Coronary artery (tissue), 2 donors: ENCODE results near the gene CFAP53.

ENCODE experiments used
- DNase-seq: peaks from one replicate; pipeline ENCODE4 v3.0.0-alpha.2; 2017; ENCODE audit warnings: low spot score
- H3K27ac ChIP-seq, 2 donors: fragments of 200-600 bp; sonication (generic); one replicate each; pipeline ENCODE4 v1.5.1; 2016 to 2019
- H3K4me3 ChIP-seq: fragments of 200-600 bp; sonication (generic); 2 replicates; pipeline ENCODE4 v1.5.1; 2016; ENCODE audit warnings: mild to moderate bottlenecking, moderate library complexity
- CTCF ChIP-seq: fragments of 200-600 bp; sonication (generic); IDR thresholded peaks from one replicate; pipeline ENCODE4 v1.5.1; 2019; ENCODE audit warnings: antibody characterized with exemption

The CFAP53 gene, protein sequence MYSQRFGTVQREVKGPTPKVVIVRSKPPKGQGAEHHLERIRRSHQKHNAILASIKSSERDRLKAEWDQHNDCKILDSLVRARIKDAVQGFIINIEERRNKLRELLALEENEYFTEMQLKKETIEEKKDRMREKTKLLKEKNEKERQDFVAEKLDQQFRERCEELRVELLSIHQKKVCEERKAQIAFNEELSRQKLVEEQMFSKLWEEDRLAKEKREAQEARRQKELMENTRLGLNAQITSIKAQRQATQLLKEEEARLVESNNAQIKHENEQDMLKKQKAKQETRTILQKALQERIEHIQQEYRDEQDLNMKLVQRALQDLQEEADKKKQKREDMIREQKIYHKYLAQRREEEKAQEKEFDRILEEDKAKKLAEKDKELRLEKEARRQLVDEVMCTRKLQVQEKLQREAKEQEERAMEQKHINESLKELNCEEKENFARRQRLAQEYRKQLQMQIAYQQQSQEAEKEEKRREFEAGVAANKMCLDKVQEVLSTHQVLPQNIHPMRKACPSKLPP

GRCh38 chr18:50266248-50266704 lies at the start of gene CFAP53:
Gene CFAP53, minus strand, starts transcription at chr18:50266495. Its CDS starts 91 bp downstream, at chr18:50266404.
- DNase-seq = peak; percentile 94
- no peak for TF ChIP-seq CTCF
- Histone ChIP-seq H3K4me3 (peak within 1 kb of the TSS; percentile 71), H3K27ac (no peak within 1 kb of the TSS)

DNA sequence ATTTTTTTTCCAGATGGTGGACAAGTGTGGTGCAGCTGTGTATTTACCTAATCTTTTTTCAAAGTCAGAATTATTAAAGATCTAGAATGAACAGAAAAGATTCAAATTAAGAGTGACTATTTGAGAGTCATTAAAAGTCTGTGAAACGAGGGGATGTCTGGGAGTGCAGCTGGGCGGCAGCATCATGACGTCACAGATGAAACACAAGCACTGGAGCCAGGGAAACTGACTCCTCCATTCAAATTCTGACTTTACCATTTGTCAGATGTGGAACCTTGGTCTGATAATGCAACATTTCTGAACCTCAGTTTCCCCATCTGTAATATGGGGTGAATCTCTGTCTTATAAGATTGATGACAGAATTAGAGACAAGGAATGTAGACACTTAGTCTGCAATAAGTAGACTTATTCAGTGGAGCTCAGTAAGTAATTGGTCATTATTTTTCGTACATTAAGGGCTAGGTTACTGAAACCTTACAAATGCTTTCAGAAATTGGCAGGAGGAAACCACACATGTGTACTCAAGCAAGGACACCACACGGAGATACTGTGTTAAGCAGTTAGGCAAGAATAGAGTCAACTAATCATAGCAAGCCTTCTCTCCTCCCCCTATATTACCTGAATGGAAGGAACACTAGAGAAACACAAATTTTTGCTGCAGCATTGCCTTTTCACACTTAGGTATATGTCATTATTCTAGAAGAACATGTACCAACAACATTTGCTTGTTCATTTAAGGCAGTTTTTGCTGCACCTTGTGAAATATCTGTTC lies 49.0 kb upstream of the CFAP53 start:
- Histone ChIP-seq H3K27ac (no peak overlapping the region), H3K4me3 (no peak overlapping the region)
- no peak for TF ChIP-seq CTCF
- DNase-seq = no peak

DNA sequence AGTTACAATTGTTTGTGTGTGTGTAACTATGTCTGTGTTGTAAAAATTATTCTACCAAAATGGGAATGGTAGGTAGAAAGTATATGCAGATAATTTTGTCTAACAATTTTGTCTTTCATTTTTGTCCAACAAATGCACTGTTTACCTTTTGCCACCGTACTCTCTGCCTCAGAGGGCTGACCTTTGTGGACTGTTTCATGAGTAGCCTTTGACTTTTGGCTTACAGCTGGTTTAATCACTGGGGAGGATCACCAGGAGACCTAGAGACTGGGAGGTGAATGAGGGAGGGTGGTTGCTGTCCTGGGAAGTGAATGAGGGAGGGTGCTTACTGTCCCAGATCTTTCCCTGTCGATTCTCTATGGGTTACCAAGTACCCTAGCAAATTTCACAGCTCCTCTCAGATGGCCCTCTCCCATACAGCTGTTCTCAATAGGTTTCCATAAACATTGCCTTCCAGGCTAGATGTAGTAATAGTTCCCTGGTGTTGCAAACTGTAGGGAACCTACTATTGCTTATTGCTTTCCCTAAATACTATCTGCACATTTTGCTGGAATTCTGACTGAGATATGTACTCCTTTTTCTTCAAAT lies 47.7 kb upstream of the CFAP53 start:
- H3K27ac ChIP-seq = no peak overlapping the region
- no peak for DNase-seq
- TF ChIP-seq CTCF = no peak

GRCh38 chr18:50313031-50313607 lies 46.8 kb upstream of the CFAP53 start:
- Histone ChIP-seq H3K4me3 (no peak overlapping the region), H3K27ac (no peak overlapping the region)
- no peak for TF ChIP-seq CTCF
- DNase-seq = no peak

More for the DNA sequence above, 47.7 kb upstream of the CFAP53 start:
- no peak overlapping the region for H3K4me3 ChIP-seq

GRCh38 chr18:50312296-50313030 lies 46.2 kb upstream of the CFAP53 start:
- no peak overlapping the region for H3K27ac ChIP-seq
- no peak for DNase-seq
- H3K4me3 ChIP-seq = no peak overlapping the region
- TF ChIP-seq CTCF = no peak

DNA sequence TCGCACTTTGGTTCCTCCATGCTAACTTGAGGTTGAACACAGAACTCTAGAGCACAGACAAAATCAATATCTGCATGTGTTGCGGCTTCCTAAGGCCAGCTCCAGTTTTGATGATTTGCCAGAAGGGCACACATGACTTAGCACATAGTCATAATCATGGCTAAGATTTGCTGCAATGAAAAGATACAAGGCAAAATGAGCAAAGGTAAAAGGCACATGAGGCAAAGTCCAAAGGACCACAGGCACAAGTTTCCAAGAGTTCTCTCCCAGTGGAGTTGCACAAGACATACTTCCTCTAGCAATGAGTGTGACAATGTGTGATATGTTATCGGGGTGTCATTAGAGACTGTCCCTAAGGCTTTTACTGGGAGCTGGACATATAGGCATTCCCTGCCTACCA lies 45.4 kb upstream of the CFAP53 start:
- DNase-seq = no peak
- no peak for TF ChIP-seq CTCF
- H3K27ac ChIP-seq = no peak overlapping the region

More for the DNA sequence above, 45.4 kb upstream of the CFAP53 start:
- no peak overlapping the region for H3K4me3 ChIP-seq
